GM18951 (cell line): ENCODE results near the gene TMEM86A.

ENCODE experiments used
- POLR2A ChIP-seq: IDR thresholded peaks from 4 replicates; pipeline ENCODE4 v1.6.1; 2011; ENCODE audit warnings: mild to moderate bottlenecking; ENCODE audit not compliant: insufficient read length, insufficient read depth; ENCODE audit errors: extremely low read depth
- in situ Hi-C: fragments of 300-500 bp; cut with MboI; formaldehyde crosslinking; loops from one replicate; pipeline ENCODE4 v1.12.0; 2022; ENCODE audit warnings: low sequenced_read_pairs, mixed read lengths, inconsistent platforms; ENCODE audit not compliant: unreplicated experiment

Gene TMEM86A

DNA sequence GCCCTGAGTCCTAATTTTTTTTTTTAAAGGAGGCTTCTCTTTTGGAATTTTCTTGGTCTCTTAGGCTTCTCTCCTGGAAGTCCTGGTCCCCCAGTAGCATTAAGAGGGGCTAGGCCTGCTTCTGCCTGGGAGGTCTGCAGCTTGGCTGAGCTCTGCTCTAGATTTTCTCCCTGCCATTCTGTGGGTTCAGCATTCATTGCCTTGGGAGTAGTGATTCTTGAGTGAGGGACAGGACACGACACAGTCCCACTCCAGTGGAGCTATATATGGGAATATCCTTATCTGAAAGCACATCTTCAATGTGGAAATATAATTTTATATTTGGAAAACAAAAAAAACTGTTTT is 23.7 kb downstream of the TMEM86A start:
- in situ Hi-C loops, result no loop called here
- no peak for TF ChIP-seq POLR2A

DNA sequence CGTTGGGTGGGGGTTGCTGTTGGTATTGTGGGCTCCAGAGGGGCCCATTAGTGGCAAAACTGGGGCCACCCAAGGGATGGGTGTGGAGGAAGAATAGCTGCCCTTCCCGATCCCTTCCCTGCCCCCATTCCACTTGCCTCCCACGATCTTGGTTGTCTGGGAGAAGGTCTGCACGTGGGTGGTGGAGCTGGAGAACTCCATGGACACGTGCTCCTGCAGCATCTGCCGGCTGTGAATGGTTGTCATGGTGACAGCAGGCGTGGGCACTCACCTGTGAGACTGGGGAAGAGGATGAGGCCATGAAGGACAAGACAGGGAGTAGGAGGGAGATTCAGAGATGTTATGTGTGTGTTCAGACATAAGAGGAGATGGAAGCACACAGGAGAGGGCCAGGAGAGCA is 25.4 kb downstream of the TMEM86A start:
- no peak for TF ChIP-seq POLR2A

DNA sequence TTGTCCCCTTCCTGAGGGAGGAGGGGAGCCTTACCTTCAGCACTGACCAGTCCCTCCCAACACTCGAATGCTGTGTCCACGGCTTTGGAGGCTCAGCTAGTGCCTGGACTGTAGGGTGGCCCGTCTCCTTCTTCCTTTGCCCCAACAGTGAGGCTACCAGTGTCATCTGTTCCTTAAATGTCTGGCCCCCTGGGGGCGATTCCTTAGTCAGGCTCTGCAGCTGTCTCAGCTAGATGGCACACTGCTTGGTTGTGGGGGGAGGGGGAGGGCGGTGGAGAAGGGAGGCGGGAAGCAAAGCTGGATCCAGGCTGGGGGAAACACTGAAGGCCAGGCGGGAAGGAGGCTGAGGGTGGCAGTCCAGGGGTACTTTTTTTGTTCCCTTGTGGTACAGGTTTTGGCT is 27.5 kb downstream of the TMEM86A start, which contains the start of gene IGSF22:
IGSF22 (minus strand) TSS at position 149 of the 400 bp plus-strand sequence. CDS start 1,952 bp downstream, outside the sequence.
- in situ Hi-C loops, result loop anchor here (25.0 kb wide), 1 partner anchor 189 kb away; the partner anchor contains the start of gene TSG101
- no peak for TF ChIP-seq POLR2A

More for the DNA sequence above, 25.4 kb downstream of the TMEM86A start:
- in situ Hi-C loops, result no loop called here

DNA sequence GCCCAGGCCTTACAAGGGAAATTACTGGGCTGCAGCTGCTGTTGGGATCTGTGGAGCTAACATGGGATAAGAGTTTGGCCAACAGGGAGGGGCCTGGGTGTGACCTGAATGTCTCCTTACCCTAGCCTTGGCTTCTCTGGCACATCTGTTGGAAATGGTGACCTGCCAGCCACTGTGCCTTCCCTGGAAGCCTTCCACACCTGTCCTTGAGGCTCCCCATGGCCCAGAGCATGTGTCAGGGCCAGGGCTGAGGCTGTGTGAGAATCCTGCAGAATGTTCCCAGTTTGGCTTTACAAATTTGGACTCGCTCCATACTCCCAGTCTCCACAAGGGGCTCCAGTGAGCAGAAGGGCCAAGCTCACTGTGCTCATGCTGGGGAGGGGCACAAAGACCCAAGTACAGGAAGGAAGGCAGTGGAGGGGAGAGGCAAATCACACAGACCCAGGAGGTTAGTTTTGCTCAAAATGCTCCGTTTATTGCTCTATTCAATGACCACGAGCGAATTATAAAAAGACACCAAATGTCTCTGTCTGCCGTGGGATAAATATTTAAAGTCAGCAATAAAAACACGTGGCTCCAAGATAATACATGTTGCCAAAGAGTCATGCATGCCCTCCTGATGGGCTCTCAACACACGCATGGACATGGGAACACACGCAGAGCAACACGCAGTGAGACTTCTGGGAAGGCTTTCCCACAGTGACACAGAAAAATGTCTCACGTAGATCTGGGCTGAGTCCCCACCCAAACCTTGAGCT is 29.1 kb downstream of the TMEM86A start:
- in situ Hi-C loops, result loop anchor here (25.0 kb wide), 1 partner anchor 190 kb away; the partner anchor contains the start of gene TSG101
- no peak for TF ChIP-seq POLR2A

DNA sequence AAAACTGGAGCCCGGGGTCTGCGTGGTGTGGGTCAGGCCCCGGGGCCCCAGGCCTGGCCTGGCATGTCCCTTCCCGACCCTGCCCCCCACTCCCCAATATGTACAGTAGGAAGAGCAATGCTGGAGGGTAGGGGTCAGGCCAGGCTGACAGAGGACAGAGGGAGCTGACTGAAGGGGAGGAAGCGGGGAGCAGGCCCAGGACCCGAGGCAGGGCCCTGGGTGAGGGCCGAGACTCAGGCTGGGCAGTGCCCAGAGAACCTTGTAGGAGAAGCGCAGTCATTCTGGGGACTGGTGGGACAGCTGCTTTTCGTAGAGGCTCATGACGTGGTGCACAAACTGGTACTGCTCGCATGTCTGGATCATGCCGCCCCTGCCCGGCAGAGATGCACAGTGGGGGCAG is 30.1 kb downstream of the TMEM86A start:
- no peak for TF ChIP-seq POLR2A
- in situ Hi-C loops, result loop anchor here (25.0 kb wide), 1 partner anchor 191 kb away; the partner anchor contains the start of gene TSG101

DNA sequence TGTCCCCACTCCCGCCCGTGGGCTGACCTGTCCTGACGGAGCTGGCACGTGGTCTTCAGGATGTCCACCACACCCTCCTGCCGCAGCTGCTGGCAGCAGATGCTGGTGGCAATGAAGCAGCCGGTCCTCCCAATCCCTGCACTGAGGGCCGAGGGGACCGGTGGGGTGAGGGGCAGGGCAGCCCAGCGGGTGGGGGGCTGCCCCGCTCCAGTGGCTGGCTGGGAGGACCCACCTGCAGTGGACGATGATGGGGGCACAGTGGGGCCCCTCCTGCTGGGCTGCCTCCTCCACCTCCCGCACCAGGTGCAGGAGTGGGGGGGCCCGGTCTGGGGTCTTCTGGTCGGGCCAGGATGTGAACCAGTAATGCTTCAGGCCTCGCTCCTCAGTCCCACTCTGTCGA is 30.8 kb downstream of the TMEM86A start:
- in situ Hi-C loops, result loop anchor here (25.0 kb wide), 1 partner anchor 192 kb away; the partner anchor contains the start of gene TSG101
- no peak for TF ChIP-seq POLR2A

DNA sequence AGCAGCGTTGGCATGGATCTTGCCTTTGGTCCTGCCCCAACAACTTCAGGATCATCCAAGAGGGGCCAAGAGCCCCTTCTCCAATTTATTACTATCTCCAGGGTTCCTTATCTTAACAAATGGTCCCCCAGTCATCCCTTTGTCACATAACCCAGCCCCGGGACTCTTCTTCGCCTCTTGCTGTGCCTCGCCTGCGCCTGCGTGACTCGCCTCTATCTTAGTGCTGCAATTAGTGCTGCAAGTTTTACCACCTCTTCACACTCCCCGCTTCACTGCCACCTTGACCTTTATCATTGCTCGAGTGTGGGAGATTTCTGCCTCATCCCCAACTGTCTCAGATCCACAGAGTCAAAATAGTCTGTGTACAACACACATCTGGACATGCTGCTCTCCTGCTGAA is 31.4 kb downstream of the TMEM86A start:
- TF ChIP-seq POLR2A, result no peak
- in situ Hi-C loops, result loop anchor here (25.0 kb wide), 1 partner anchor 193 kb away; the partner anchor contains the start of gene TSG101

DNA sequence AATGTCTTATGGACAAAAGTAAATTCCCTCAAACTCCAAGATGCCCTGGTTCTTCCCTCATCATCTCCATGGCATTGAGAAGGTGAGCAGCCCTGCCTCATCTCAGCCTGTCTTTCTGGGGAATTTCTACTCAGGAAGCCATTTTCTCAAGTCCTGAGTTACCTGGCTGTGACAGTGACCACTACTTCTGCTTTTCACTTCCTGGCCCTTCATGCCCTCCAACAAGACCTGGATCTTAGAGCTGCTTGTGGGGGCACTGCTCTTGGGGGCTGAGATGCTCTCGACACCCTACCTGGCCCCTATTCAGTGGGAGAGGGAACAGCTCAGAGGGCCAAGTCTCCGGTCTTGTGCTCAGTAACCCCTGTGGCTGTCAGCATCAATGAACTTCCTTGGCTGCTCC is 32.9 kb downstream of the TMEM86A start:
- in situ Hi-C loops, result loop anchor here (25.0 kb wide), 1 partner anchor 194 kb away; the partner anchor contains the start of gene TSG101
- no peak for TF ChIP-seq POLR2A

DNA sequence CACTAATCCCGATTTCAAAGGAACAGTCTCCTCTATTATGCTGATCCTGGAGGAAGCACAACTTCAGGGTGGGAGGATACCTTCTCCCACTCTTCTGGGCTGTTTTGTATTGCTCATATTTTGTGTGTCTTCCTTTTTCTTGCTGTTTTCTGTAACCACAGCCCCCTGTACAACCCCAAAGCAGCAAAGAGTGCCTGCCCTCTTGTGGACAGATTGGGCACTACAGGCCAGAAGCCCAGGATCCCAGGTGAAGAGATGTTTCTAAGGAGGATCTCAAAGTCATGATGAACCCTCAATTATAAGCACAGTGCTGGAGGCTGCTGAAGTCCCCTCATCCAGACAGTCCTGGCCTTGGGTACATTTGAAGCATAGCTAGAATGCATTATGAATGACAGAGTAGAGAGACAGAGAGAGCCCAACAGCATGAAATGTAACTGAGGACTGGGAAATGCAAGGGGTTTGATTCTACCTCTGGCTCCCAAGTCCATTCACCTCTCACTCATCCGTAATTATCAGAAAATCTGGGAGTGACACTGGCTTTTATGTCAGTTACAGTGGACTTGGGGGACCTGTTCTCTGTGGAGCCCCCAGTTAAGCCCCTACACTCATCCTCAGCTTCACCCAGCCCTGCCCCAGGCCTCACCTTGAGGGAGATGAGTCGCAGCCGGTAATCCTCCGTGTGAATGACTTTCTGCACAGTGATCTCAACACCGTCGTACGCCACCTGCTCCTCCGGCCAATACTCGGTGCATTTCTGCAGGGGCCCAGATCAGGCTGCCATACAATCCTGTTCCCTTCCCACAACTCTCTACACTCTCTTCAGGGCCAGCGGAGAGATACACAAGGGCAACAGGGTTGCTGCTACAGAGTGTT is 33.6 kb downstream of the TMEM86A start:
- in situ Hi-C loops, result loop anchor here (25.0 kb wide), 1 partner anchor 195 kb away; the partner anchor contains the start of gene TSG101
- TF ChIP-seq POLR2A, result no peak

DNA sequence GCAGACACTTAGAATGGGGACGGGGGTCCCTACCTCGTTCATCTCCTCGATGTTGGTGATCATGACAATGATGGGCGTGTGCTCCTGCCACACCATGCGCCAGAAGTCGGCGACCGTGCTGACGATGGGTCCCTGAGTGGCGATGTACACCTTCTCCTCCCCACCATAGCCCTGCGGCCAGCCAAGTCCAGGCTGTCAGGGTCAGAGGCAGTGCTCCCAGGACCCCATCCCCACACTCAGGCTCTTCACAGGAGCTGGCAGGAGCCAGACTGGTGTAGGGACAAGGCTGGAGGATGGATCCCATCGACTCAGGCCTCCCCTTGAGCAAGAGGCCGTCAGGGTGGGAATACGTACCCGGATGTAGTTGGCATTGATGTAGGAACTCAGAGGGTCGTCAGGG is 34.6 kb downstream of the TMEM86A start:
- in situ Hi-C loops, result loop anchor here (25.0 kb wide), 1 partner anchor 196 kb away; the partner anchor contains the start of gene TSG101
- TF ChIP-seq POLR2A, result no peak

DNA sequence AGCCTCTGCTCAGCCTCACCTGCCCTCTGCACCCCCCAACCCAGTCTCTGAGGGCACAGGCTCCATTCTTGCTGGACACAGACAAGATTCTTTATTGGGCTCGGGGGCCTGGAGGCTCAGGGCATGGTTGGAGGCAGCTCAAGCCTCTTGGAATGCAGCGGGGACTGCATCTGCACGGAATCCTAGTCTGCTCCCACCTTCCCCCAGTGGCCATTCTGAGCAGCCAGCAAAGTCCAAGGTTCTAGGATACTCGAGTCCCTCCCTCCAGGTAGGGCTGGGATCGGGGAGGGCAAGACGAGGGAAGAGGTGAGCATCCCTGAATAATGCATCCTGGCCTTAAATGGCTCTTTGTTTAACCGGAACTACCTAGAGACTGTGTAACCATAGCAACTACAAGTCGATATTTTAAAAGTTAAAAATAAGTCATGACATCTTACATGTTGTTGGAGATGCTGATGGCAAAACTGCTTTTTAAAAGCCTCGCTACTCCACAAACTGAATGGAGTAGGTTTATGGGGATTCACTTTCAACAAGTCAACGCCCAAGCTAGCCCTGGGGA is 38.1 kb downstream of the TMEM86A start:
- in situ Hi-C loops, result loop anchor here (25.0 kb wide), 1 partner anchor 199 kb away; the partner anchor contains the start of gene TSG101
- TF ChIP-seq POLR2A, result no peak

DNA sequence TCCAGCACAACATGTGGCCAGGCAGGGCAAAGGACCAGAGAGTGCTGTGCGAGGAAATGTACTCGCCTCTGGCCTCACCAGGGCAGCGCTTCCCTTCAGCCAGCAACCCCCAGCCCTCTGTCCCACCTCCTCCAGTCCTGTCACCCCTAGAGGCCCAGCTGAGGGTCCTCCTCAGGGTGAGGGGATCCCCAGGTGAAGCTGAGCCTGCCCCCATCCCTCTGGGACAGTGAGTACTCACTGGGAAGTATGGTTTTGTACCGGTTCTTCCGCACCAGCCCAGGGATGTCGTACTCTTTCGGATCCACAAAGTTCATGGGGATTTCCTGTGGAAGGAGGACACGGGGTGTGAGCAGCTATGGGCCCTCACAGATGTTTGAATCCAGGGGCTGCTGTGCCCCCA is 39.1 kb downstream of the TMEM86A start:
- in situ Hi-C loops, result loop anchor here (25.0 kb wide), 1 partner anchor 200 kb away; the partner anchor contains the start of gene TSG101
- TF ChIP-seq POLR2A, result no peak
